ENCODE data around the gene C1orf105.

The C1orf105 gene

DNA sequence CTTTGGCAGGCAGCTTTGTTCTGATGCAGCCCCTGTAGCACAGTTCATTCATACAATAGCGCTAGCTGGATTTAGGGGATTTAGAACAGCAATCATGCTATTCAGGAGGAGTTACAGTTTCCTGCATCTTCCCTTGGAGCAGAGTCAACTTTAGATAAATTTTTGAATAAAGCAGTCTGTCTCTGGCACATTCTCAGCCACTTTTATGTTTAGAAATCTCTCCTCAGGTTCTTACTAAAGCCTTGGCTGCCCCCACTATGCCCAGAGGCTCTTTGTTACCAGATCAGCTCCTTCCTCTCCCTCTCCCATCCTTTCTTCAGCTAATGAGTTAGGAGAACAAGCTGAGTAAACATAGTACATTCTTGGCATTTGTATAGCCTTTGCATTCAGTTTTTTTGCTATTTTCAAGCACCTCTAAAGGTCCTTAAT is 40.4 kb downstream of the C1orf105 start:
- no peak for DNase-seq

DNA sequence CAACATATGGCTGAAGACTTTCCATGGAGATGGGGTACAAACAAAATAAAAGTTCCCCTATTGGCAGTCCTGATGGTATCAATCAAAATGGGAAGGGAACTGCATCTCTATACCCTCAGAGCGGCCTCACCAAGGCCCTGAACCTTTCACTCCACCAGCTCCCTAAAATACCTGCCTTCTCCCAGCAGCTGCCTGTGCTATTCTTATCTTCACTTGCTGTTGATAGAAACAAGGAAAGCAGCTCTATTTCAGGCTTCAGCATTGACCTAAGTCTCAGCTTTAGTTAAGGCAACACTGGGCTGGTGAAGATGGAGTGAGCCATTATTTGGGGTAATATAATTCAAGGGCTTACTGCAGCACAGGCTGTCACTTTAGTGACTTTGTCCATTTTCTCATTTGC is 45.1 kb downstream of the C1orf105 start:
- DNase-seq: no peak

GRCh38 chr1:172466795-172467407 is 46.4 kb downstream of the C1orf105 start:
- DNase-seq: no peak

DNA sequence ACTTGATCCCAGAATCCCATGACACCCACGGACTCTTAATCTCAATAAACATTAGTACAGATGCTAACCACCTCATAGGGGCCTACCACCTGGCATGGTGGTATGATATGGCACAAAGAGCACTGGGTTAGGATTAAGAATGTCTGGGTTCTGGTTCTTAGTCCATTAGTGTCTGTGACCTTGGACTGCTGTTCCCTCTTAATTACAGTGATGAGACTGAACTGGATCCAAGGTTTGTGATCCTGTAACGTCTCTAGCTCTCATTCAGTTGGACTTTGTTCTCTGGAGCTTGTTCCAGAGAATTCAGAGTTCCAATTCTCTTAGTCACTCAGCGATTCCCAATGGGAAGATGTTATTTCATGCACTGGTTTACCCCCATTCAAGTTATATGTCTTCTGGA is 47.0 kb downstream of the C1orf105 start:
- DNase-seq: no peak

DNA sequence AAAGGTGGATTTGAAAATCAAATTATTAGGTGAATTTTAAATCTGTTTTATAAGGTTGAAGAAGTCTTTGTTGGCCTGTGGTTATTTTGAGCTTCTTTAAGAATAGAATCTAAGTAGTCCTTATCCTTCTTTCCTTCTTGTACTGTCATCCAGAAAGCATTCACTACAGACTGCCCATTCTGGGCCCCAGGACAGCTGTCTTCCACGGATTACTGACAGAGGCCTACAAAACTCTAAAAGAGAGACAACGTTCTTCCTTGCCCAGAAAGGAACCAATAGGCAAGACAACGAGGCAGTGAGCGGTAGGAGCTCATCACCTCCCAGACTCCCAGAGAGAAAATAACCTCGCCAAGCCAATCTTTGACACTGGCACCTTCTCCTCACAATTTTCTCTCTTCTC is 47.8 kb downstream of the C1orf105 start:
- DNase-seq: no peak

- no peak for DNase-seq
Measured at GRCh38 chr1:172469717-172470116, 49.2 kb downstream of the C1orf105 start.

- no peak for DNase-seq
Measured at GRCh38 chr1:172470149-172470548, 49.7 kb downstream of the C1orf105 start.

GRCh38 chr1:172471666-172472065 is 51.2 kb downstream of the C1orf105 start:
- no peak for DNase-seq

DNA sequence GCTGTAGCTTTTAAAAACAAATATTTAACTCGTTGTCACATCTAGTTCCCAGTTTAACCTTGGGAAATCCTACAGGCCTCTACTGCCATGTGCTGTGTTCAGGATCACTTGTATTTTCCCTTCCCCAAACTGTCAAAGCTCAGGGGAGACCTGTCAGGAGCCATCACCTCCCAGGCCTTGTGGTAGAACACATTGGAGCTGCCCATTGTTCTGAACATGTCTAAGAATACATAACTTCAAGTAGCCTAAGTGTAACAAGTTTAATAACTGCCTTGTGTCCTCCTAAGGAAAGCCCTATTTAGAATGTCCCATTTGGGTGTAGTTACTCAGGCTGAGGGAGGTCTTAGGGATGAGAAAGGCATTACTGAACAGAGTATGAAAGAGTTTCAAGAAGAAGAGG is 52.0 kb downstream of the C1orf105 start:
- DNase-seq: no peak

DNA sequence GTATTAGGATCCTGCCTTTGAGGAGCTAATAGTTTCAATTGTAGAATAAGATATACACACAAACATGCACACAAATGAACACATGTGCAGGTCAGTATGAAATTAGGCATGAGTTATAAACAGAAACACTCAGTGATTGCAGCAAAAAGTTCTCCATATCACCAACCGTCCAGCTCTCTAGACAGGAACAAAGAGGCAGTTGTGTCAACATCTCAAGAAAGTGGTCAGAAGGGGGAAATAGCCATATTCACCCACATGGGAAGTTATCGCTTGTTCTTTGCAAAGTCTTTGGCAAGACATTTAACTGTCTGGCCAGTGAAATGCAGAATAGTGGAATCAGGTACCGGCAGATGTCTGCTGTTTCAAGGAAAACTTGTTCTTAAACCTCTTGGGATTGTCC is 52.8 kb downstream of the C1orf105 start:
- no peak for DNase-seq

DNA sequence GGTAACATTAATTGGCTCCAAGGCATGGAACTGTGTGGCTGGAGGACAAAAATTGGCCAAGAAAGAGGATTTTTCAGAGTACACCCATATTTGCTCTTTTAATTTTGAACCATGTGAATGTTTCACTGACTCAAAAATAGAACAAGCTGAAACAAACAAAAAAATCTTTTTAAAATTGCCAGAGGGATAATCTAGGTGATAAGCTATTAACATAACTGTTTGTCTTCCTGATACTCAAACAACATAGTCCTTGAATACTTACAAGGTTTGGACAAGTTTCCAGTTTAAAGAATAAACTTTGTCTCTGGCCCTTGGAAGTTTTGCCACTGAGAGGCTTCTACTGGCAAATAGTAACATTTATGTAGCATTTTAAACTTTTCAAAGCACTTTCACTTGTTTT is 53.4 kb downstream of the C1orf105 start:
- no peak for DNase-seq

DNA sequence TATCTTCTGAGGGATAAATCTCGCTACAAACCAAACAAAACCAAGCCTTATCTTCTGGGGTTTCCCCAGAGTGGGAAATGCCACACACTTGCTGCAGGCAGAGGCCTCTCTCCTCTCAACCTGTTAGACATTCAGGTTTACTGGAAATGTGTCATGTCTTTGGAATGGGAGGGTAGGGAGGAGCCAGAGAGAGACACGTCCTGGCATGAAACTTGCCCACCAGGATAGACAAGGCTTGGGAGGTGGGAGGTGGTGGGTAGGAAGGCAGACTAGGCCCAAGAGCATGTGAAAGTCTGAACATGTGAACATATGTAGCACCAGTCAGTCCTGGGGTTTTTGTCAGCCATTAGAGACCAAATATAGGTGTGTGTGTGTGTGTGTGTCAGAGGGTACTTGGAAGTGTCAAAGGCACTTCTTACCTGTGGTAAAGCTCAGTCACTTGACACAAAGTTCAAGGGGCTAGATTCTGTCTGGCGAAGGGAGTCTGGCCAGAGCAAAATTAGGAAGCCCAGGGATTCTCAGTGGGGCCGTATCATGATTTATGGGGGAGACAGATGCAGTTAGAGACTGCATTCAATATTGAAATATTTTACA is 55.8 kb downstream of the C1orf105 start:
- no peak for DNase-seq

DNA sequence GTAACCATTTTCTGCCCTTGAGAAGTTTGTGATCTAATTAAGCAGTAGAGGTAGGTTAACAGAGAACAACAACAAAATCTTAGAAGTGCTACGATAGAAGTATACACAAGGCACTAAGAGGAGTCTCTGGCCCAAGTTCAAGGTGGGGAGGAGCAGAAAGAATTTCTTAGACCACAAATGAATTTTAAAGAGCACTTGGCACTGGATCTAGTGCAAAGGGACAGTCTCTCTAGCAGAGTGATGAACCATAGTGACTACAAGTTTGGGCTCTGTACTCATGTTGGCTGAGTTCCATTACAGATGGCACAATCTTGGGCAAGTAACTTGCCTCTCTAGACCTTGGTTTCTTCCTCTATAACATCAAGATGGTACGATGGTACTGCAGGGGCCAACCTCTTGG is 56.7 kb downstream of the C1orf105 start:
- no peak for DNase-seq

DNA sequence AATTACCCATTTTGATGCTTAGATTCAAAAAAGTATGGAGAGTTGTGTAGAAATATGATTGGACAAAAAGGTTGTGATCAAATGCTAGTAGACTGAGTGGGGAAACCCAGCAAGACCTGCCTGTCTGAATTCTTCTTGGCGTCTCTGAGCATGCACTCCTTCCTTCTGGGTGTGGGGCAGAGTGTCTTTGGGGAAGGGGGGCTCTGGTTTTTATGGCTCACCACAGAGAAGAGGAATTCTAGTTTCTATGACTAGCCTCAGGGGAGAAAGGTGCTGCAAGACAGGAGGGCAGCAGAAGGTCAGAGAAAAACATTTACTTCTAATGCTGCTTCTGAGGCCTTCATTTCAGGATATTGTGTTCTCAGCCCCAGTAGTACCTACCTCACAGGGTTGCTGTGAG is 57.3 kb downstream of the C1orf105 start:
- no peak for DNase-seq

DNA sequence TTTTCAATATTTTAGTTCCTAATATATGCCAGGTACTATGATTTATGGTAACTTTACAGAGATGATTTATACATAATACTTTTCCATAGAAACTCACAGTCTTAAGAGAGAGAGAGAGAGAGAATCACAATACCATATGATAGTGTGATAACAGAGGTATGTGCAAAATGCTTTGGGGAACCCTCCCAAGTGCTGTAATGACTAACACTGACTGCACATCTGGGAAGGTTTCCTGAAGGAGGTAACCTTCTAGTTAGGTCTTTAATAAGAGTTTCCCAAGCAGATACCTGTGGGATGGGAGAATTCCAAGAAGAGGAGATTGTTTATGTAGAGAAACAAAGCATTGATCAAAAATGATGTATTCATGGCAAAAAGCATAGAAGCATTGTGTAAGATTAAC is 58.0 kb downstream of the C1orf105 start:
- DNase-seq: no peak

DNA sequence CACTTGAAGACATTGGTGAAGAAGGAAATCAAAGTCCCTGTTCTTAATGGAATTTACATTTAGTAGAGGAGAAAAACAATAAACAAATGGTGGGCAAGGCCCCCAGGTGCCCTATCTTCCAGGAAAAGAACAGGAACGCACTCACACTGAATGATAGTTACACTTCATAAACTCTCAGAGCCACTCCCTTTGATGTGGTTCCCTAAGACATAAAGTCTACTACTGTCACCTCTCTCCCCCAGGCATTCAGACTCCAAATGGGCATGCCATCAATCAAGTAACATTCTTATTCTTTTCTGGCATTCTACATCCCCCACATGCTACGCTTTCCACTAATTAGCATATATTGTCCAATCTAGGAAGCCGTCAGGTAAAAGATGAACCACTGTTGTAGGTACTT is 59.9 kb downstream of the C1orf105 start:
- DNase-seq: no peak

DNA sequence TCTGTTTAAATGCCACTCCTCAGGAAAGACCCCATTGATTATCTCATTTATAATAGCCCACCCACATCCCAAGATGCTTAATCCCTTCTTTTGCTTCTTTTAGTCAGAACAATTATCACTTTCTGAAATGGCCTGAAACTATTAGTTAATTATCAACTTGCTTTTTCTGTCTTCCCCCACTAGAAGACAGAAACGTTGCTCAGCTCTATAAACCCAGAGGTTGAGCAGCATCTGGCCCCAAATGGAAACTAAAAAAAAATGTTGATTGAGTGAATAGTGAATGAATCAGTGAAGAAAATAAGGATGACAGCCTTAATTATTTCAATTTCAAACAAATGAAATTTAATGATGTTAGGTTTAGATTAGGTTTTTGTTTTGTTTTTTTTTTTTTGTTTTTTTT is 61.6 kb downstream of the C1orf105 start:
- no peak for DNase-seq

- no peak for DNase-seq
Measured at GRCh38 chr1:172483448-172483847, 63.0 kb downstream of the C1orf105 start.

DNA sequence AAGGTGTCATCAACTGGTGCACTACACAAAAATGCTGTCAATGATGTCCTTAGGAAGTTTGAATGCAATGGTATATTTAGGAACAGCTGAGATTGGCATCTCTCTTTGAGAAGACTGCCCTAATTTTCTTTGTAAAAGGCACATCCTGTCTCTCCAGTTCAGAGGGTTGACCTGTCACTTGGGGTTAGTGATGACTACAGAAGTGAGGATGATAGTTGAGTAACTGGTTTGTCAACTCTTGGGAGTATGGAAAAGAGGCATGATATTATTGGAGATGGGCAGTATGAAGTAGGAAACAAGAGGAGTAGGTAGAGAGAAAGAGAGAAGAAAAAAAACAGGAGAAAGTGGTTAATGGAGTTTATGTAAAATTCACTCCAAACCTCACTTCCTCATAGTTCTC is 63.8 kb downstream of the C1orf105 start:
- DNase-seq: no peak

DNA sequence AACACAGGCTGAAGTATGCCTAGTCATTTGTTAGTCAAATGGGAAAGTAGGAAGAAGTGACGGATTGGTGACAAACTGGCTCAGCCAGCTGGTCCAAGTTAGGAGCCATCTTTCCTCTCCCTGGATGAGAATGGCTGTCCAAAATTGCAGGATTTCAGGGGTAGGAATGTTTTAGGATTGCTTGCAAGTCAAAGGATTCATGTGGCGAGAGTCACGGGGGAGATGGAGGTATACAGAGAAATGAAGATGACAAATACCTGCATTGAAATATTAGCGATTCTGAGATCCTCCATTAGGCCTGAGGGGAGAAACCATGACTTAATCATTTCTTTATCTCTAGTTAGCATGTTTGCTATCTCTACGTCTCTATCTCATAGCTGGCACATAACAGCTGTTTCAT is 65.1 kb downstream of the C1orf105 start:
- no peak for DNase-seq

DNA sequence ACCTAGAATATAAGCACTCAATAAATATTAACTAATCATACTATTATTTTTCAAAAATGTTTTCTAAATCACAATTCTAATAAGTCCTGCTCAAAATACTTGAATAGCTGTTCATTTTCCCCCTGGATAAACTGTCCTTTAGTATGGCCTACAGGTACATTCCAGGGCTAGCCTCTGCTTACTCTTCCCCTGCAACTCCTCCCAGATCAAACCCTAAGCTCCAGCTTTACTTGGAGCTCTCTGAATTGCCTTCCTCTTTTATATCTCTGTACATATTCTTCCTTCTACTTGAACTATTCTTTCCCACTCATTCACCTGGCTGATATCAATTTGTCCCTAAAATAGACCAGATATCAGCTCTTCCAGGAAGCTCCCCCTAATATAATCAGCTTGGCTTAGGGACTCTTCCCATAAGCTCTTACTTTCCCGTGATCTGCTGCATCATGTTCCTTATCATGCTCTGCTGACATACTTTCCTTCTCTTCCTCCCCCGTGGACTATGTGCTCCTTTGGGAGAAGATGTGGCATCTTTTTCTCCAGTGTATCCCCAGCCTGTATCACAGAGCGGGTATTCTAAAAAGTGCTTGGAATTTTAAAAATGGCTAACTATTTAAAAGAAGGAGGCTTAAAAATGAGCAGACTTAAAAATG is 66.4 kb downstream of the C1orf105 start:
- DNase-seq: no peak

- DNase-seq: no peak
Measured at GRCh38 chr1:172487550-172487949, 67.1 kb downstream of the C1orf105 start.

DNA sequence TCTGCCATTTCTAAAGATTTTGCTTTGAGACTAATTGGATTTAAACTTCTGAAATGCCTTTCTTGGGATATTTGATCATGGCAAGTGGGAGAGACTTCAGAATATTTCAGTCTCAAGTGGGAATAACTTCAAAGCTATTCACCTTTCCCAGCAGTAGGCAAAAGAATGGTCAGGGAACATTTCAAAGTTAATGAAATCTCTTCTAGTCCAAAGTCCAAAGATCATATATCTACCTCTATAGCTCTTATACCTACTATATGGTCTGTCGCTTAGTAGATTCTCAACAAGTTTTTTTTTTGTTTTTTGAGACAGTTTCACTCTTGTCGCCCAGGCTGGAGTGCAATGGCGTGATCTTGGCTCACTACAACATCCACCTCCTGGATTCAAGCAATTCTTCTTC is 67.9 kb downstream of the C1orf105 start:
- no peak for DNase-seq

GRCh38 chr1:172489847-172490246 is 69.4 kb downstream of the C1orf105 start:
- no peak for DNase-seq

- DNase-seq: no peak
Measured at GRCh38 chr1:172492421-172492820, 71.9 kb downstream of the C1orf105 start.

Measured in activated gamma-delta T cell treated with Interleukin-2 at 50 U/mL for 16 hours (primary cell).